H9 (cell line): ENCODE measurements around the gene NEDD4L. TPM values are rescaled to one million over a fixed set of nuclear protein-coding genes. Genes with fewer than 3 reads are reported as not detected.

Experiments used
- DNase-seq: peaks from one replicate; pipeline ENCODE4 v3.0.0-alpha.2; 2017
- H2AFZ ChIP-seq: one replicate; pipeline ENCODE4 v1.6.1; 2013; ENCODE audit warnings: mild to moderate bottlenecking, low read length, control low read depth, moderate library complexity
- H2AK5ac ChIP-seq: 2 replicates; pipeline ENCODE4 v1.6.1; 2013; ENCODE audit warnings: low read length, control low read depth, mixed read lengths; ENCODE audit not compliant: insufficient read length
- H2BK120ac ChIP-seq: one replicate; pipeline ENCODE4 v1.6.1; 2013; ENCODE audit warnings: low read depth, mild to moderate bottlenecking, low read length, control low read depth, inconsistent platforms; ENCODE audit not compliant: poor library complexity, severe bottlenecking
- H2BK12ac ChIP-seq: 2 replicates; pipeline ENCODE4 v1.6.1; 2013; ENCODE audit warnings: low read length, control low read depth, mixed read lengths, low read depth; ENCODE audit not compliant: insufficient read length
- H2BK15ac ChIP-seq: 2 replicates; pipeline ENCODE4 v1.6.1; 2013; ENCODE audit warnings: low read depth, low read length, control low read depth
- H2BK20ac ChIP-seq: one replicate; pipeline ENCODE4 v1.6.1; 2013; ENCODE audit warnings: low read depth, mild to moderate bottlenecking, low read length, control low read depth, inconsistent platforms; ENCODE audit not compliant: poor library complexity, severe bottlenecking
- H2BK5ac ChIP-seq: 2 replicates; pipeline ENCODE4 v1.6.1; 2013; ENCODE audit warnings: low read length, control low read depth, mixed read lengths; ENCODE audit not compliant: insufficient read length
- H3K14ac ChIP-seq: 2 replicates; pipeline ENCODE4 v1.6.1; 2013; ENCODE audit warnings: low read length, control low read depth; ENCODE audit not compliant: insufficient read depth
- H3K18ac ChIP-seq: 2 replicates; pipeline ENCODE4 v1.6.1; 2013; ENCODE audit warnings: low read depth, mild to moderate bottlenecking, mixed read lengths, low read length, control low read depth; ENCODE audit not compliant: insufficient read length
- H3K23ac ChIP-seq: 2 replicates; pipeline ENCODE4 v1.6.1; 2013; ENCODE audit warnings: low read length, control low read depth, mixed read lengths, low read depth; ENCODE audit not compliant: insufficient read length
- H3K23me2 ChIP-seq: 2 replicates; pipeline ENCODE4 v1.6.1; 2013; ENCODE audit warnings: low read depth, mild to moderate bottlenecking, mixed read lengths, low read length, control low read depth; ENCODE audit not compliant: insufficient read length, poor library complexity, severe bottlenecking
- H3K27ac ChIP-seq: 2 replicates; pipeline ENCODE4 v1.5.1; 2013; ENCODE audit warnings: low read length, control low read depth, mixed read lengths, low read depth; ENCODE audit not compliant: insufficient read length
- H3K27me3 ChIP-seq: 2 replicates; pipeline ENCODE4 v1.6.1; 2013; ENCODE audit warnings: low read length, control low read depth, inconsistent platforms; ENCODE audit not compliant: insufficient read depth
- H3K4ac ChIP-seq: 2 replicates; pipeline ENCODE4 v1.6.1; 2013; ENCODE audit warnings: low read depth, mild to moderate bottlenecking, control low read depth, inconsistent platforms, low read length, moderate library complexity
- H3K4me1 ChIP-seq: 2 replicates; pipeline ENCODE4 v1.6.1; 2013; ENCODE audit warnings: low read length, control low read depth, inconsistent platforms; ENCODE audit not compliant: insufficient read depth
- H3K4me2 ChIP-seq: 2 replicates; pipeline ENCODE4 v1.6.1; 2013; ENCODE audit warnings: low read length, control low read depth, mixed read lengths; ENCODE audit not compliant: insufficient read length, insufficient read depth
- H3K56ac ChIP-seq: 2 replicates; pipeline ENCODE4 v1.6.1; 2013; ENCODE audit warnings: low read depth, mild to moderate bottlenecking, mixed read lengths, low read length, control low read depth; ENCODE audit not compliant: insufficient read length
- H3K79me1 ChIP-seq: 2 replicates; pipeline ENCODE4 v1.6.1; 2013; ENCODE audit warnings: low read depth, mild to moderate bottlenecking, moderate library complexity, low read length, control low read depth, inconsistent platforms; ENCODE audit not compliant: insufficient read depth, poor library complexity, severe bottlenecking
- H3K79me2 ChIP-seq: 2 replicates; pipeline ENCODE4 v1.6.1; 2013; ENCODE audit warnings: low read length, control low read depth, inconsistent platforms; ENCODE audit not compliant: insufficient read depth
- H3K9ac ChIP-seq: 2 replicates; pipeline ENCODE4 v1.6.1; 2013; ENCODE audit warnings: low read length, control low read depth, mixed read lengths; ENCODE audit not compliant: insufficient read length; ENCODE audit errors: extremely low read depth
- H3K9me3 ChIP-seq: one replicate; pipeline ENCODE4 v1.6.1; 2013; ENCODE audit warnings: low read depth, low read length, inconsistent platforms; ENCODE audit not compliant: control insufficient read depth
- H3T11ph ChIP-seq: one replicate; pipeline ENCODE4 v1.6.1; 2013; ENCODE audit warnings: mild to moderate bottlenecking, low read length, control low read depth, inconsistent platforms
- H4K20me1 ChIP-seq: one replicate; pipeline ENCODE4 v1.6.1; 2013; ENCODE audit not compliant: control insufficient read depth, insufficient read length, insufficient read depth
- H4K5ac ChIP-seq: 2 replicates; pipeline ENCODE4 v1.6.1; 2013; ENCODE audit warnings: low read depth, mild to moderate bottlenecking, mixed read lengths, low read length, control low read depth; ENCODE audit not compliant: insufficient read length
- H4K8ac ChIP-seq: replicated peaks from 2 replicates; pipeline ENCODE4 v1.6.1; 2013; ENCODE audit warnings: low read length, control low read depth, mixed read lengths, low read depth; ENCODE audit not compliant: insufficient read length
- H4K91ac ChIP-seq: 2 replicates; pipeline ENCODE4 v1.6.1; 2013; ENCODE audit warnings: low read depth, mild to moderate bottlenecking, moderate library complexity, mixed read lengths, low read length, control low read depth; ENCODE audit not compliant: insufficient read length
- H3K27ac Mint-ChIP-seq, 3 experiments: 2 replicates in 2 of 3; 3 replicates in 1 of 3; pipeline ENCODE4 v1.8.0; 2020 to 2021; ENCODE audit warnings: mixed read lengths in 3 of 3, mild to moderate bottlenecking in 1 of 3, moderate library complexity in 1 of 3
- H3K27me3 Mint-ChIP-seq: 2 replicates; pipeline ENCODE4 v1.8.0; 2021; ENCODE audit warnings: low read depth, mild to moderate bottlenecking, moderate library complexity, mixed read lengths
- H3K36me3 Mint-ChIP-seq, 3 experiments: 2 replicates in 2 of 3; 3 replicates in 1 of 3; pipeline ENCODE4 v1.8.0; 2020 to 2021; ENCODE audit warnings: low read depth in 3 of 3, mixed read lengths in 3 of 3; ENCODE audit not compliant: insufficient read depth in 1 of 3
- H3K4me1 Mint-ChIP-seq, 2 experiments: 2 replicates each; pipeline ENCODE4 v1.8.0; 2020; ENCODE audit warnings: mixed read lengths in 2 of 2
- H3K4me3 Mint-ChIP-seq, 2 experiments: 2 replicates in 1 of 2; 3 replicates in 1 of 2; pipeline ENCODE4 v1.8.0; 2020 to 2021; ENCODE audit warnings: mild to moderate bottlenecking in 2 of 2, mixed read lengths in 2 of 2, moderate library complexity in 1 of 2
- H3K9me3 Mint-ChIP-seq, 2 experiments: 2 replicates in 1 of 2; 3 replicates in 1 of 2; pipeline ENCODE4 v1.8.0; 2020; ENCODE audit warnings: mild to moderate bottlenecking in 2 of 2, mixed read lengths in 2 of 2, moderate library complexity in 1 of 2
- CTCF ChIP-seq: fragments of 200-600 bp; sonication (generic); conservative IDR thresholded peaks from 3 replicates; pipeline ENCODE4 v1.8.0; 2021; ENCODE audit warnings: antibody characterized with exemption, mild to moderate bottlenecking
- WGBS: extraction: QIAGEN DNeasy Blood & Tissue Kit; methylation state at CpG from one replicate; pipeline ENCODE4 v1.1.7; 2013; ENCODE audit warnings: missing lambda C conversion rate, low lambda C conversion rate, mixed read lengths; ENCODE audit not compliant: insufficient read length; ENCODE audit errors: extremely low coverage; 5-methylcytosine and 5-hydroxymethylcytosine counted together
- total RNA-seq: library from RNA; stranded (reverse); gene quantifications from 2 replicates; pipeline ENCODE4 v1.2.1, GENCODE V29; 2021

The NEDD4L gene
- total RNA-seq, 1 experiment from 2014 or later = 76.3 TPM

GRCh38 chr18:58408665-58409064 is 364.6 kb downstream of the NEDD4L start:
- no peak overlapping the region for H4K91ac ChIP-seq
- no peak overlapping the region for H2BK12ac ChIP-seq
- Mint-ChIP-seq H3K4me1 (peaks cover 2 to 5% of the 10 kb centered on the region in 2 experiments; a peak in 2 of 4 replicates), H3K36me3 (no peaks in the 10 kb centered on the region), H3K27me3 (no peaks in the 10 kb centered on the region), H3K4me3 (no peak overlapping the region), H3K27ac (no peak overlapping the region), H3K9me3 (no peaks in the 10 kb centered on the region)
- H2AK5ac ChIP-seq = no peak overlapping the region
- no peaks in the 10 kb centered on the region for H3K4me1 ChIP-seq
- no peaks in the 10 kb centered on the region for H3K23me2 ChIP-seq
- H3K4ac ChIP-seq = no peak overlapping the region
- TF ChIP-seq CTCF = no peak
- H2AFZ ChIP-seq = no peak overlapping the region
- no peak overlapping the region for H2BK15ac ChIP-seq
- H3K56ac ChIP-seq = no peak overlapping the region
- no peak overlapping the region for H2BK120ac ChIP-seq
- no peaks in the 10 kb centered on the region for H3K9me3 ChIP-seq
- H4K5ac ChIP-seq = no peak overlapping the region
- H4K20me1 ChIP-seq = no peaks in the 10 kb centered on the region
- WGBS = no CpG with 5 or more reads among the region's 4 CpGs
- H3K18ac ChIP-seq = no peak overlapping the region
- no peak for DNase-seq
- H3K14ac ChIP-seq = no peak overlapping the region
- no peak overlapping the region for H3K4me2 ChIP-seq
- no peaks in the 10 kb centered on the region for H3K79me1 ChIP-seq
- H3K27ac ChIP-seq = no peak overlapping the region
- no peak overlapping the region for H4K8ac ChIP-seq
- no peak overlapping the region for H3K9ac ChIP-seq
- no peak overlapping the region for H2BK20ac ChIP-seq
- H3T11ph ChIP-seq = no peak overlapping the region
- H3K23ac ChIP-seq = no peak overlapping the region
- H3K79me2 ChIP-seq = no peaks in the 10 kb centered on the region
- H3K27me3 ChIP-seq = no peaks in the 10 kb centered on the region
- no peak overlapping the region for H2BK5ac ChIP-seq
